Pancreas (tissue), 10 donors: ENCODE results near the gene MAU2. TPM values are rescaled to one million over a fixed set of nuclear protein-coding genes. Genes with fewer than 3 reads are reported as not detected.
A peak's percentile ranks its signal among the peaks of the same experiment; 100 is the strongest.

Experiments
- ATAC-seq, 4 donors: fragments of 200-7000 bp; cut with Tn5 transposase; one replicate each; pipeline versions ENCODE4 v1.8.0 to v1.9.1; 2020; ENCODE audit warnings: mild to moderate bottlenecking in 4 of 4, moderate library complexity in 4 of 4
- DNase-seq, 6 donors: peaks; one replicate each; pipeline ENCODE4 v3.0.0-alpha.2; 2020
- FAIRE-seq: peaks from 2 replicates; lab custom pipeline; 2012; peaks lifted over from hg19 to GRCh38; lab: Jason Lieb, UNC
- H3K27ac ChIP-seq, 4 donors: fragments of 200-600 bp; sonication (generic); 1 replicate in 3 of 4; 2 replicates in 1 of 4; pipeline versions ENCODE4 v1.5.0 to v1.8.0; 2020
- H3K27me3 ChIP-seq, 4 donors: fragments of 200-600 bp; one replicate each; pipeline ENCODE4 v1.8.0; 2021
- H3K36me3 ChIP-seq, 3 donors: fragments of 200-600 bp; sonication (generic) in 1 of 3; one replicate each; pipeline versions ENCODE4 v1.5.0 to v1.8.0; 2020 to 2021
- H3K4me1 ChIP-seq, 3 donors: fragments of 200-600 bp; one replicate each; pipeline ENCODE4 v1.8.0; 2021
- H3K4me3 ChIP-seq, 4 donors: fragments of 200-600 bp; sonication (generic) in 2 of 4; one replicate each; pipeline versions ENCODE4 v1.5.0 to v1.8.0; 2020 to 2021
- H3K9me3 ChIP-seq, 4 donors: fragments of 200-600 bp; one replicate each; pipeline ENCODE4 v1.8.0; 2021
- CTCF ChIP-seq, 4 donors: fragments of 200-600 bp; sonication (generic) in 3 of 4; IDR thresholded peaks; one replicate each; pipeline versions ENCODE4 v1.5.0 to v1.8.0; 2021; ENCODE audit warnings: antibody characterized with exemption in 4 of 4
- WGBS, 2 donors: extraction: QIAGEN DNeasy Blood & Tissue Kit; methylation state at CpG; one replicate each; pipeline ENCODE4 v1.1.7; 2013; 5-methylcytosine and 5-hydroxymethylcytosine counted together
- intact Hi-C, 3 donors: fragments of 100-400 bp; cut with DNase I; formaldehyde crosslinking; loops; one replicate each; pipeline versions ENCODE4 v1.11.1 to v1.14.2; 2022
- polyA plus RNA-seq, 2 donors: library from polyadenylated mRNA; stranded (reverse); fragments of 200-250 nt; gene quantifications; one replicate each; pipeline ENCODE4 v1.2.3, GENCODE V29; 2013
- total RNA-seq, 6 donors: library from RNA; stranded (reverse); fragmentation: NEBNext Ultra II Directional in 4 of 6; extraction: Animal tissue kit (Norgen Biotek cat#: 25700) in 4 of 6; gene quantifications; one replicate each; pipeline versions ENCODE4 v1.2.1 to v1.2.4, GENCODE V29; 2021 to 2023
- donor health status: healthy with polysubstance abuse.
- donor health status: DM: no; HTN: no; CAD: no; lungs with moderate emphysema.
- donor health status: DM: no; HTN: no; CAD: no.
- donor health status: control.
- donor health status: control.
- donor health status: Bipolar disorder and iron deficiency.
- donor health status: DM: yes; HTN: yes; CAD: no.
- donor health status: DM: no; HTN: no; CAD: no.
- donor health status: DM: no; HTN: no; CAD: no.
- donor health status: DM: yes; HTN: yes; CAD: no.

Gene MAU2
- total and polyA plus RNA-seq, 8 donors = 22.6 to 38.8 (median 30.2) TPM

- no peaks in the 10 kb centered on the region for H3K4me1 ChIP-seq
- H3K27ac ChIP-seq = no peak overlapping the region
- peaks cover 0 to 39% (median 5%) of the 10 kb centered on the region in 3 donors for H3K36me3 ChIP-seq
- no peaks in the 10 kb centered on the region for H3K27me3 ChIP-seq
- ATAC-seq (no peak), FAIRE-seq (no peak), DNase-seq (no peak)
- no peak for TF ChIP-seq CTCF (IDR thresholded peaks at IDR 0.05)
- intact Hi-C loops = no loop called here
- no peaks in the 10 kb centered on the region for H3K9me3 ChIP-seq
- 67 to 72% methylated on average over 6 of the region's 6 CpGs for WGBS, 2 donors
- no peak overlapping the region for H3K4me3 ChIP-seq
These were observed 8.5 kb downstream of the MAU2 start for GRCh38 chr19:19329126-19329525.

GRCh38 chr19:19334063-19334988, 13.7 kb downstream of the MAU2 start:
- 82 to 84% methylated on average over 22 of the region's 22 CpGs for WGBS, 2 donors
- H3K9me3 ChIP-seq = no peaks in the 10 kb centered on the region
- no peak for FAIRE-seq
- no peak overlapping the region for H3K4me3 ChIP-seq
- peaks cover 0 to 50% (median 25%) of the 10 kb centered on the region in 3 donors for H3K36me3 ChIP-seq
- intact Hi-C loops = no loop called here
- no peaks in the 10 kb centered on the region for H3K4me1 ChIP-seq
- no peaks in the 10 kb centered on the region for H3K27me3 ChIP-seq
- H3K27ac ChIP-seq = no peak overlapping the region
- peak in 1 of 6 donors; percentile 52 for DNase-seq
- peak in 2 of 4 donors; percentile 25 to 32 for ATAC-seq
- no peak for TF ChIP-seq CTCF (IDR thresholded peaks at IDR 0.05)

GRCh38 chr19:19334989-19335344, 14.3 kb downstream of the MAU2 start:
- FAIRE-seq (no peak), DNase-seq (no peak), ATAC-seq (no peak)
- no peak for TF ChIP-seq CTCF (IDR thresholded peaks at IDR 0.05)
- Histone ChIP-seq H3K27ac (no peak overlapping the region), H3K9me3 (no peaks in the 10 kb centered on the region), H3K4me3 (no peak overlapping the region), H3K36me3 (peaks cover 0 to 50% (median 25%) of the 10 kb centered on the region in 3 donors), H3K4me1 (no peaks in the 10 kb centered on the region), H3K27me3 (no peaks in the 10 kb centered on the region)
- 81 to 82% methylated on average over 3 of the region's 3 CpGs for WGBS, 2 donors
- intact Hi-C loops = no loop called here

GRCh38 chr19:19335408-19336158, 15.0 kb downstream of the MAU2 start:
- H3K4me1 ChIP-seq = no peaks in the 10 kb centered on the region
- no peak overlapping the region for H3K27ac ChIP-seq
- peaks cover 0 to 47% (median 25%) of the 10 kb centered on the region in 3 donors for H3K36me3 ChIP-seq
- no peak for TF ChIP-seq CTCF (IDR thresholded peaks at IDR 0.05)
- FAIRE-seq = no peak
- 79 to 83% methylated on average over 16 of the region's 16 CpGs for WGBS, 2 donors
- no peaks in the 10 kb centered on the region for H3K9me3 ChIP-seq
- peak in 2 of 4 donors; percentile 73 to 74 for ATAC-seq
- no peak overlapping the region for H3K4me3 ChIP-seq
- intact Hi-C loops = no loop called here
- no peak for DNase-seq
- no peaks in the 10 kb centered on the region for H3K27me3 ChIP-seq
